Measurements from ENCODE around the gene UNC79. TPM values are rescaled to one million over a fixed set of nuclear protein-coding genes. Genes with fewer than 3 reads are reported as not detected.

Gene UNC79
- total and polyA plus RNA-seq, 10 of the 15 experiments (the other 5 are each of a cell fraction or from before 2014, with no cell fraction given), result 0.04 to 0.29 (median 0.14) TPM

DNA sequence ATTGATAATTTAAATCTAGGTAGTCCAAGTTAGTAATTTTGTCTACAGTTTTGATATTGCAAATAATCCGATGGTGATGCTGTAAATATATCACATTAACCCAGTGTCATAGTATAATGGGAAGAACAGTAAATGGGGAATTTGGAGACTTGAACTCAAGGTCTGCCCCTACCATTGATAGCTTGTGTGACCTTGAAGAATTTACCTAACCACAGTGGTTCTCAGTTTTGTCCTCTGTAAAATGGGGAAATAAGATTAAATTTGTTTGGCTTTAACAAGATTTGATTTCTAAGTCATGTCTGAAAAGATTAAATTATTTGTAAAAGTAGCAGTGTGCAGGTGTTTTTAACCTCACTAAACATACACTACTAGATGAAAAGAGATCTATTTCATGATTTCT lies 100.9 kb downstream of the UNC79 start (continued):
- TF ChIP-seq TARDBP (IDR thresholded peaks at IDR 0.05; ENCODE audit: borderline replicate concordance) (no peak), CHD4 (IDR thresholded peaks at IDR 0.05) (no peak), TCF3 (IDR thresholded peaks at IDR 0.05; ENCODE audit: borderline replicate concordance, insufficient read depth, low read depth, low read length) (no peak)

DNA sequence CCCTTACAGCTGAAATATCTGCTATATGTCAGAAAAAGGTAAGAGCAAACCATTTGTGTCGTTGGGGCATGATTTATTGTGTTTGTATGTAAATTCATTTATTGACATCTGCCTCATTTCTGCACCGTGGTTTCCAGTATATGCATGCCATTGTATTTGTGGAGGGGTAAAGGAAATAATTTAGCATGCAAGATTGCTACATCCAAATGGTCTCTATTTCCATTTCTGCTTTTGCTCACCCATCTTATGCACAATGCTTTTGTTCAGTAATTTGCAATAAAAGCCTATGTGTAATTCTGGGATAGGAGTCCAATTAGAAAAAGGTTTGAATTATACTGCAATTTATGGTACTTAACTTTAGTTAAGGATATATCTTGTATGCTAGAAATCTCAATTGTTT lies 101.8 kb downstream of the UNC79 start:
- H3K9me3 ChIP-seq (replicated peaks; ENCODE audit: control insufficient read depth, insufficient read depth, low read length), result no peaks in the 10 kb centered on the region
- no peak overlapping the region for H2AFZ ChIP-seq (ENCODE audit: control insufficient read depth, low read depth, low read length)
- no peak overlapping the region for H3K27ac ChIP-seq (ENCODE audit: control insufficient read depth, insufficient read depth)
- WGBS (ENCODE audit: insufficient coverage, insufficient replicate concordance, low lambda C conversion rate, missing lambda C conversion rate), result 3% methylated on average over 2 of the region's 2 CpGs
- ATAC-seq (no peak), FAIRE-seq (no peak), DNase-seq (ENCODE audit: low read depth, low spot score) (no peak)
- no peak overlapping the region for H3K4me2 ChIP-seq (ENCODE audit: control insufficient read depth, insufficient read depth)
- TF ChIP-seq, protein P1, sequence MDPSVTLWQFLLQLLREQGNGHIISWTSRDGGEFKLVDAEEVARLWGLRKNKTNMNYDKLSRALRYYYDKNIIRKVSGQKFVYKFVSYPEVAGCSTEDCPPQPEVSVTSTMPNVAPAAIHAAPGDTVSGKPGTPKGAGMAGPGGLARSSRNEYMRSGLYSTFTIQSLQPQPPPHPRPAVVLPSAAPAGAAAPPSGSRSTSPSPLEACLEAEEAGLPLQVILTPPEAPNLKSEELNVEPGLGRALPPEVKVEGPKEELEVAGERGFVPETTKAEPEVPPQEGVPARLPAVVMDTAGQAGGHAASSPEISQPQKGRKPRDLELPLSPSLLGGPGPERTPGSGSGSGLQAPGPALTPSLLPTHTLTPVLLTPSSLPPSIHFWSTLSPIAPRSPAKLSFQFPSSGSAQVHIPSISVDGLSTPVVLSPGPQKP (IDR thresholded peaks at IDR 0.05; ENCODE audit: low read depth, low read length), result no peak
- TF ChIP-seq LARP7 (IDR thresholded peaks at IDR 0.05) (no peak), IKZF2 (IDR thresholded peaks at IDR 0.05) (no peak), SIX5 (IDR thresholded peaks at IDR 0.05; ENCODE audit: low read depth, low read length, severe bottlenecking) (no peak), ZSCAN29 (IDR thresholded peaks at IDR 0.05) (no peak), KLF5 (IDR thresholded peaks at IDR 0.05; ENCODE audit: partially characterized antibody) (no peak)
- TF ChIP-seq, protein P2, sequence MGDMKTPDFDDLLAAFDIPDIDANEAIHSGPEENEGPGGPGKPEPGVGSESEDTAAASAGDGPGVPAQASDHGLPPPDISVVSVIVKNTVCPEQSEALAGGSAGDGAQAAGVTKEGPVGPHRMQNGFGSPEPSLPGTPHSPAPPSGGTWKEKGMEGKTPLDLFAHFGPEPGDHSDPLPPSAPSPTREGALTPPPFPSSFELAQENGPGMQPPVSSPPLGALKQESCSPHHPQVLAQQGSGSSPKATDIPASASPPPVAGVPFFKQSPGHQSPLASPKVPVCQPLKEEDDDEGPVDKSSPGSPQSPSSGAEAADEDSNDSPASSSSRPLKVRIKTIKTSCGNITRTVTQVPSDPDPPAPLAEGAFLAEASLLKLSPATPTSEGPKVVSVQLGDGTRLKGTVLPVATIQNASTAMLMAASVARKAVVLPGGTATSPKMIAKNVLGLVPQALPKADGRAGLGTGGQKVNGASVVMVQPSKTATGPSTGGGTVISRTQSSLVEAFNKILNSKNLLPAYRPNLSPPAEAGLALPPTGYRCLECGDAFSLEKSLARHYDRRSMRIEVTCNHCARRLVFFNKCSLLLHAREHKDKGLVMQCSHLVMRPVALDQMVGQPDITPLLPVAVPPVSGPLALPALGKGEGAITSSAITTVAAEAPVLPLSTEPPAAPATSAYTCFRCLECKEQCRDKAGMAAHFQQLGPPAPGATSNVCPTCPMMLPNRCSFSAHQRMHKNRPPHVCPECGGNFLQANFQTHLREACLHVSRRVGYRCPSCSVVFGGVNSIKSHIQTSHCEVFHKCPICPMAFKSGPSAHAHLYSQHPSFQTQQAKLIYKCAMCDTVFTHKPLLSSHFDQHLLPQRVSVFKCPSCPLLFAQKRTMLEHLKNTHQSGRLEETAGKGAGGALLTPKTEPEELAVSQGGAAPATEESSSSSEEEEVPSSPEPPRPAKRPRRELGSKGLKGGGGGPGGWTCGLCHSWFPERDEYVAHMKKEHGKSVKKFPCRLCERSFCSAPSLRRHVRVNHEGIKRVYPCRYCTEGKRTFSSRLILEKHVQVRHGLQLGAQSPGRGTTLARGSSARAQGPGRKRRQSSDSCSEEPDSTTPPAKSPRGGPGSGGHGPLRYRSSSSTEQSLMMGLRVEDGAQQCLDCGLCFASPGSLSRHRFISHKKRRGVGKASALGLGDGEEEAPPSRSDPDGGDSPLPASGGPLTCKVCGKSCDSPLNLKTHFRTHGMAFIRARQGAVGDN (IDR thresholded peaks at IDR 0.05), result no peak
- TF ChIP-seq, protein P3, sequence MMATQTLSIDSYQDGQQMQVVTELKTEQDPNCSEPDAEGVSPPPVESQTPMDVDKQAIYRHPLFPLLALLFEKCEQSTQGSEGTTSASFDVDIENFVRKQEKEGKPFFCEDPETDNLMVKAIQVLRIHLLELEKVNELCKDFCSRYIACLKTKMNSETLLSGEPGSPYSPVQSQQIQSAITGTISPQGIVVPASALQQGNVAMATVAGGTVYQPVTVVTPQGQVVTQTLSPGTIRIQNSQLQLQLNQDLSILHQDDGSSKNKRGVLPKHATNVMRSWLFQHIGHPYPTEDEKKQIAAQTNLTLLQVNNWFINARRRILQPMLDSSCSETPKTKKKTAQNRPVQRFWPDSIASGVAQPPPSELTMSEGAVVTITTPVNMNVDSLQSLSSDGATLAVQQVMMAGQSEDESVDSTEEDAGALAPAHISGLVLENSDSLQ (IDR thresholded peaks at IDR 0.05), result peak; percentile 44; the same call in 1 of the 2 replicates
- no peak overlapping the region for H3K4me3 ChIP-seq
- no TSS peak for BruUV-seq (replicated peaks)
- H3K9ac ChIP-seq (ENCODE audit: control insufficient read depth, insufficient read depth, low read length), result no peak overlapping the region
- ChIA-PET POLR2A (interaction anchor here (0.7 kb wide), 2 partner anchors 12 to 201 kb away, joined by 4 to 5 read pairs; no protein-coding TSS in a partner anchor), SMC1A (ENCODE audit: uncharacterized antibody, unreplicated experiment) (interaction anchor here (0.9 to 3.0 kb wide), 8 partner anchors 10 to 298 kb away, joined by 3 to 25 read pairs (median 4); no protein-coding TSS in a partner anchor), RAD21 (ENCODE audit: unreplicated experiment) (interaction anchor here (0.7 to 1.5 kb wide), 3 partner anchors 12 to 348 kb away, joined by 3 read pairs; partner anchors contain the start of genes LYSET and MOAP1), CTCF (interaction anchor here (0.8 to 1.7 kb wide), 6 partner anchors 8 to 400 kb away, joined by 3 to 6 read pairs (median 4); no protein-coding TSS in a partner anchor)
- peaks cover 6% of the 10 kb centered on the region for H3K4me1 ChIP-seq (ENCODE audit: control insufficient read depth, insufficient read depth, low read length)
- no peaks in the 10 kb centered on the region for H3K27me3 ChIP-seq (replicated peaks in 1 of 2; ENCODE audit: control insufficient read depth in 2 of 2, insufficient read depth in 2 of 2, low read length in 1 of 2)
- intact Hi-C loops (cut with micrococcal nuclease; ENCODE audit: unreplicated experiment) (loop anchor here (5.0 kb wide), 2 partner anchors 155 to 200 kb away; partner anchors contain the start of gene BTBD7), in situ Hi-C loops (cut with MboI) (loop anchor here (25.0 kb wide), 1 partner anchor 295 kb away; no protein-coding TSS in a partner anchor)
- H3K79me2 ChIP-seq (ENCODE audit: control insufficient read depth, insufficient read depth, low read length), result no peaks in the 10 kb centered on the region
- no peaks in the 10 kb centered on the region for H4K20me1 ChIP-seq (ENCODE audit: control insufficient read depth, insufficient read depth)
- no peaks in the 10 kb centered on the region for H3K36me3 ChIP-seq (ENCODE audit: control insufficient read depth in 2 of 2, insufficient read depth in 2 of 2, low read length in 1 of 2)
